Measurements from ENCODE around the gene NEURL3.

DNA sequence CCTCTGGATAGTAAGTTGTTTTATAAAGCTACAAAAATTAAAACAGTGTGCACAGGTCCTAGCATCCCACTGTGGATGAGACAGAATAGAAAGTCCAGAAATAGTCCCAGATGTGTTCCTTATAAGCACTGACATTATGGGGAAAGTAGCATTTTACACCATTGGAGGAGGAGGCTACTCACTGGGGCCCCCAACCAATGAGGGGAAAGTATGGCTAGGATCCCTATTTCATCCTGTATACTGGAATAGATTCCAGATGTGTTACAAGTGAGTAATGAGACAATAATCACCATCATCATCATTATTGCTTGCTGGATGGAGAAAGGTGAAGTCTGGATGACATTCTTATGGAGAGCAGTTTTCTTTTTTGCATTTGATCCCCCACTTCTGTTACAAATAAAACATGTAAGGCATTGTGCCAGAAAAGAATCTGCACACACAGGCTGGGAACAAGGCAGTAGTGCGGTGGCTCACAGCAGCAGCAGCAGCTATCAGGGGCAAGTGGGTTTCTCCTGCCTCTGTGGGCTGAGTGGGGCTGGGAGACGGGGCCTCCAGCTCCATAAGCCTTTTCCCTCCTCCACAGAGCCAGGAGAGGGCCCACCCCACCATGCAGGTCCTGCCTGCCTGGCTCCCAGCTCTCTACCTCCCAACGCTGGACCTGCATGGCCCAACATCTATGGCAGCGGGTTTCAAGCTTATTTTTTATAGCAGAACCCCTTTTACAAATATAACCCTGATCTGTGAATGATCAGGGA lies 36.4 kb upstream of the NEURL3 start:
- TF ChIP-seq, protein P1, sequence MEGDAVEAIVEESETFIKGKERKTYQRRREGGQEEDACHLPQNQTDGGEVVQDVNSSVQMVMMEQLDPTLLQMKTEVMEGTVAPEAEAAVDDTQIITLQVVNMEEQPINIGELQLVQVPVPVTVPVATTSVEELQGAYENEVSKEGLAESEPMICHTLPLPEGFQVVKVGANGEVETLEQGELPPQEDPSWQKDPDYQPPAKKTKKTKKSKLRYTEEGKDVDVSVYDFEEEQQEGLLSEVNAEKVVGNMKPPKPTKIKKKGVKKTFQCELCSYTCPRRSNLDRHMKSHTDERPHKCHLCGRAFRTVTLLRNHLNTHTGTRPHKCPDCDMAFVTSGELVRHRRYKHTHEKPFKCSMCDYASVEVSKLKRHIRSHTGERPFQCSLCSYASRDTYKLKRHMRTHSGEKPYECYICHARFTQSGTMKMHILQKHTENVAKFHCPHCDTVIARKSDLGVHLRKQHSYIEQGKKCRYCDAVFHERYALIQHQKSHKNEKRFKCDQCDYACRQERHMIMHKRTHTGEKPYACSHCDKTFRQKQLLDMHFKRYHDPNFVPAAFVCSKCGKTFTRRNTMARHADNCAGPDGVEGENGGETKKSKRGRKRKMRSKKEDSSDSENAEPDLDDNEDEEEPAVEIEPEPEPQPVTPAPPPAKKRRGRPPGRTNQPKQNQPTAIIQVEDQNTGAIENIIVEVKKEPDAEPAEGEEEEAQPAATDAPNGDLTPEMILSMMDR (IDR thresholded peaks at IDR 0.05; ENCODE audit: insufficient read depth, low read length) = no peak
- TF ChIP-seq POLR2AphosphoS5 (IDR thresholded peaks at IDR 0.05; ENCODE audit: low read depth) (no peak), GABPA (IDR thresholded peaks at IDR 0.05; ENCODE audit: low read depth) (no peak)

Data from HL-60 (cell line).